Esophagus (tissue), 2 donors: Measurements from ENCODE around the gene NPL. TPM values are rescaled to one million over a fixed set of nuclear protein-coding genes. Genes with fewer than 3 reads are reported as not detected.

Source experiments
- H3K27ac ChIP-seq, 2 donors: one replicate each; pipeline ENCODE4 v1.5.1; 2013; ENCODE audit warnings: low read depth in 2 of 2, mild to moderate bottlenecking in 2 of 2, inconsistent platforms in 1 of 2, low read length in 1 of 2, moderate library complexity in 1 of 2
- H3K27me3 ChIP-seq, 2 donors: one replicate each; pipeline ENCODE4 v1.6.1; 2013; ENCODE audit warnings: low read length in 2 of 2, control low read depth in 1 of 2, mild to moderate bottlenecking in 1 of 2; ENCODE audit not compliant: insufficient read depth in 2 of 2, control insufficient read depth in 1 of 2
- H3K36me3 ChIP-seq, 2 donors: one replicate each; pipeline ENCODE4 v1.6.1; 2013; ENCODE audit warnings: low read length in 1 of 2; ENCODE audit not compliant: control insufficient read depth in 2 of 2, insufficient read depth in 2 of 2
- H3K4me1 ChIP-seq, 2 donors: one replicate each; pipeline ENCODE4 v1.6.1; 2013; ENCODE audit warnings: low read length in 1 of 2; ENCODE audit not compliant: control insufficient read depth in 2 of 2, insufficient read depth in 2 of 2
- H3K4me3 ChIP-seq, 2 donors: one replicate each; pipeline ENCODE4 v1.5.1; 2013; ENCODE audit warnings: low read length in 2 of 2, mild to moderate bottlenecking in 2 of 2, low read depth in 1 of 2, moderate library complexity in 1 of 2
- H3K9me3 ChIP-seq, 2 donors: one replicate each; pipeline ENCODE4 v1.6.1; 2013; ENCODE audit warnings: mild to moderate bottlenecking in 2 of 2, low read depth in 1 of 2, low read length in 1 of 2, moderate library complexity in 1 of 2; ENCODE audit not compliant: control insufficient read depth in 2 of 2, insufficient read depth in 1 of 2
- WGBS, 2 donors: extraction: QIAGEN DNeasy Blood & Tissue Kit; methylation state at CpG; one replicate each; pipeline ENCODE4 v1.1.7; 2013; 5-methylcytosine and 5-hydroxymethylcytosine counted together
- polyA plus RNA-seq, 2 donors: library from polyadenylated mRNA; stranded (reverse); fragments of 200-250 nt; gene quantifications; one replicate each; pipeline ENCODE4 v1.2.3, GENCODE V29; 2013
- donor health status: healthy with polysubstance abuse.
- donor health status: Bipolar disorder and iron deficiency.

Gene NPL
- polyA plus RNA-seq, 2 donors: 5.5 to 7.2 TPM

DNA sequence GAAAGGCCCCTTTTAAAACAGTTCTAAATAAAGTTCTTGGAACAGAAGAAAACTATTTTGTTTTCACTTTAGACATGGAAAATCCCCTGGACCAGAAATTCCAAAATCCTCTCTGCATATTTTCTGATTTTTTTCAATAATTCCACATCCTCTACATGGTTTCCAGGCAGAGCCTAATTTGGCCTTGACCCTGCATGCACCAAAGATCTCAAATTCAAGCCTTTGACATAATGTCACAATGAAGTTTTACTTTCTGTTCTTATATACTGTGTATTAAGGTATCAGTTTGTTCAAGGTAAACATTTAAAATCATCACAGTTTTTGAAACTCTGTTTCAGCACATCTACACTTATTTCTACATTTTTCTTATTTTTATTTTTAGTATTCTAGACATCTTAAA, 12.2 kb upstream of the NPL start:
- Histone ChIP-seq H3K36me3 (no peaks in the 10 kb centered on the region), H3K27ac (no peak overlapping the region), H3K4me1 (no peaks in the 10 kb centered on the region), H3K9me3 (no peaks in the 10 kb centered on the region), H3K4me3 (no peak overlapping the region), H3K27me3 (no peaks in the 10 kb centered on the region)

GRCh38 chr1:182778862-182779261, 10.7 kb upstream of the NPL start:
- WGBS, 2 donors: 77 to 78% methylated on average over 2 of the region's 2 CpGs
- no peaks in the 10 kb centered on the region for H3K9me3 ChIP-seq
- H3K27ac ChIP-seq: no peak overlapping the region
- no peaks in the 10 kb centered on the region for H3K36me3 ChIP-seq
- no peak overlapping the region for H3K4me3 ChIP-seq
- H3K4me1 ChIP-seq: no peaks in the 10 kb centered on the region
- H3K27me3 ChIP-seq: no peaks in the 10 kb centered on the region

- H3K36me3 ChIP-seq: no peaks in the 10 kb centered on the region
- H3K27ac ChIP-seq: no peak overlapping the region
- no peaks in the 10 kb centered on the region for H3K9me3 ChIP-seq
- no peak overlapping the region for H3K4me3 ChIP-seq
- no peaks in the 10 kb centered on the region for H3K27me3 ChIP-seq
- H3K4me1 ChIP-seq: no peaks in the 10 kb centered on the region
- 79% methylated on average over 2 of the region's 2 CpGs for WGBS, 2 donors
Measured at GRCh38 chr1:182779530-182779929, 10.0 kb upstream of the NPL start.

- 57 to 63% methylated on average over 6 of the region's 6 CpGs for WGBS, 2 donors
- no peak overlapping the region for H3K27ac ChIP-seq
- no peaks in the 10 kb centered on the region for H3K36me3 ChIP-seq
- H3K4me1 ChIP-seq: no peaks in the 10 kb centered on the region
- no peaks in the 10 kb centered on the region for H3K27me3 ChIP-seq
- no peak overlapping the region for H3K4me3 ChIP-seq
- no peaks in the 10 kb centered on the region for H3K9me3 ChIP-seq
Measured at GRCh38 chr1:182781841-182782586, 7.6 kb upstream of the NPL start.

DNA sequence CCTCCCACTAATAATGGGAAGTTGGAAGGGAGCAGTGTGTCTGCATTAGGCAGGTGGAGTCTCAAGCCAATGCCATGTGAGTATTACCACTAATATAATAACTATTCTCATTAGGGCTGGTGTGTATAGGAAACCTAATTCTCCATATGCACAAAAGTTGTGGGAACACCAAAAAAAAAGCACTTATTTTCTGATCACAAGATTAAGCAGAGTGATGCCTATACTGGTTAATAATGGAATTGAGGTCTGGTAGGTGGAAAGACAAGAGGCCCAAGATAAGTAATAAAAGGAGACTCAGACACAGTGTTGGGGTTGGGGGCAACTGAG, 7.0 kb upstream of the NPL start:
- no peaks in the 10 kb centered on the region for H3K4me1 ChIP-seq
- H3K36me3 ChIP-seq: no peaks in the 10 kb centered on the region

DNA sequence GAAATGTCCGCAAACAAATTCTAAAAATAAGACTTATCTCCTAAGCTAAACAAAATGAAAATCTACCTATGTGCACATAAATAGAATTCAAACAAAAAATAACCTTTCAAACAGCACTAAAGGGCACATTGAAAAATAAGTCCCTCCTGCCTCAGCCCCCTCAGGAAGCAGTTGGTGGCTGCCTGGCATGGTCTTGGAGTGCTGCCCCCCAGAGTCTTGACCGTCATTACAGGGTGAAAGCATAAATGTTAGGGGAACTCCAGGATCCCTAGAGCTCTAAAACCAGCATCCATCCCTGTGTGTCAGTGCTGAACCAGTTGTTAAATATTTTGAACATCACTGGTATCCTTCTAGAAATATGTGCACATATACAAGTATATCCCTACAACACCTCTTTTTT, 6.5 kb upstream of the NPL start:
- H3K4me1 ChIP-seq: no peaks in the 10 kb centered on the region
- H3K27ac ChIP-seq: no peak overlapping the region
- no peaks in the 10 kb centered on the region for H3K9me3 ChIP-seq
- H3K36me3 ChIP-seq: no peaks in the 10 kb centered on the region
- 72 to 77% methylated on average over 2 of the region's 2 CpGs for WGBS, 2 donors
- no peaks in the 10 kb centered on the region for H3K27me3 ChIP-seq
- H3K4me3 ChIP-seq: no peak overlapping the region

More for the DNA sequence above, 7.0 kb upstream of the NPL start:
- no peak overlapping the region for H3K4me3 ChIP-seq
- no peaks in the 10 kb centered on the region for H3K27me3 ChIP-seq
- no peak overlapping the region for H3K27ac ChIP-seq
- H3K9me3 ChIP-seq: no peaks in the 10 kb centered on the region

- Histone ChIP-seq H3K4me3 (no peak overlapping the region), H3K27me3 (no peaks in the 10 kb centered on the region)
- WGBS, 2 donors: 32 to 39% methylated on average over 4 of the region's 4 CpGs
Measured at GRCh38 chr1:182784556-182785171, 4.9 kb upstream of the NPL start.

GRCh38 chr1:182785181-182785580, 4.4 kb upstream of the NPL start:
- Histone ChIP-seq H3K4me3 (no peak overlapping the region), H3K9me3 (no peaks in the 10 kb centered on the region), H3K36me3 (no peaks in the 10 kb centered on the region), H3K27me3 (no peaks in the 10 kb centered on the region), H3K4me1 (no peaks in the 10 kb centered on the region), H3K27ac (no peak overlapping the region)
- WGBS, 2 donors: 82% methylated on average over 2 of the region's 2 CpGs

More at GRCh38 chr1:182784556-182785171, 4.9 kb upstream of the NPL start:
- H3K9me3 ChIP-seq: no peaks in the 10 kb centered on the region
- no peaks in the 10 kb centered on the region for H3K36me3 ChIP-seq
- no peaks in the 10 kb centered on the region for H3K4me1 ChIP-seq
- H3K27ac ChIP-seq: no peak overlapping the region

DNA sequence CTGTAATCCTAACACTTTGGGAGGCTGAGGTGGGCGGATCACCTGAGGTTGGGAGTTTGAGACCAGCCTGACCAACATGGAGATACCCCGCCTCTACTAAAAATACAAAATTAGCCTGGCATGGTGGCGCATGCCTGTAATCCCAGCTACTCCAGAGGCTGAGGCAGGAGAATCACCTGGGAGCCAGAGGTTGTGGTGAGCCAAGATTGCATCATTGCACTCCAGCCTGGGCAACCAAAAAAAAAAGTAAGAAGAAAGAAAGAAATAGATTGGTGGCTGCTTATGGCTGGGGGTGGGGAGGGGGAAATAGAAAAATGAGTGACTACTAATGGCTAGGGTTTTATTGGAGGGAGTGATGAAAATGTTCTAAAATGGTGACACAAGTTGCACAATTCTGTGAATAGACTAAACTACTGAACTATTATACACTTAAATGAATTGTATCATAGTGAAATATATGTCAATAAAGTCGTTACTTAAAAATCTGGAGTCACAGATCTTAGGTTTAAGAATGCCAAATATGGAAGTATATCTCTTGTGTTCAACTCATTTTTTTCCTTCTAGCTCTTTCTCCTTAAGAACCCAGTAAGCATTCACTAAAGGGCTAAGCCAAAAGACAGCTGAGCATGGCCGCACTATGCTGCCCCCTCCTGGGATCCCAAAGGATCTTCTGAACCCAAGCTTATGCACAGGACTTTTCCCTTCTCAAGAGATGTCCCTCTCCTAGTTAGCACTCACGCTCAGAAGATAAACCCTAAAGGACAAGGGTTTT, 3.2 kb upstream of the NPL start:
- Histone ChIP-seq H3K4me1 (no peaks in the 10 kb centered on the region), H3K27ac (no peak overlapping the region), H3K27me3 (no peaks in the 10 kb centered on the region), H3K36me3 (no peaks in the 10 kb centered on the region), H3K9me3 (no peaks in the 10 kb centered on the region), H3K4me3 (no peak overlapping the region)
- 57 to 66% methylated on average over 6 of the region's 6 CpGs for WGBS, 2 donors

GRCh38 chr1:182786995-182787324, 2.6 kb upstream of the NPL start:
- H3K27ac ChIP-seq: no peak overlapping the region
- H3K4me1 ChIP-seq: no peaks in the 10 kb centered on the region
- H3K36me3 ChIP-seq: no peaks in the 10 kb centered on the region
- no peak overlapping the region for H3K4me3 ChIP-seq
- no peaks in the 10 kb centered on the region for H3K9me3 ChIP-seq
- WGBS, 2 donors: 57 to 62% methylated on average over 4 of the region's 4 CpGs
- H3K27me3 ChIP-seq: no peaks in the 10 kb centered on the region
